ENCODE measurements around the gene UTP4.
A peak's percentile ranks its signal among the peaks of the same experiment; 100 is the strongest.

The UTP4 gene

GRCh38 chr16:69132424-69133252, at the start of gene UTP4, which contains the start of gene CHTF8:
Gene UTP4 (plus strand): TSS chr16:69132649. CDS start chr16:69133460, 811 bp downstream.
Gene CHTF8 (minus strand): TSS chr16:69132588. CDS start chr16:69121458, 11,130 bp downstream.
- DNase-seq: peak; percentile 83

- DNase-seq: no peak
These were observed 49.0 kb upstream of the UTP4 start for GRCh38 chr16:69083306-69083941.

GRCh38 chr16:69084289-69084688, 48.2 kb upstream of the UTP4 start:
- DNase-seq: no peak

- no peak for DNase-seq
These were observed 47.3 kb upstream of the UTP4 start for GRCh38 chr16:69085032-69085695.

- DNase-seq: no peak
These were observed 45.3 kb upstream of the UTP4 start for GRCh38 chr16:69087161-69087581.

GRCh38 chr16:69088684-69089083, 43.8 kb upstream of the UTP4 start:
- DNase-seq: no peak

- no peak for DNase-seq
These were observed 43.1 kb upstream of the UTP4 start for GRCh38 chr16:69089091-69089910.

- DNase-seq: no peak
These were observed 38.5 kb upstream of the UTP4 start for GRCh38 chr16:69093974-69094373.

- DNase-seq: no peak
These were observed 37.9 kb upstream of the UTP4 start for GRCh38 chr16:69094501-69094900.

- DNase-seq: no peak
These were observed 37.3 kb upstream of the UTP4 start for GRCh38 chr16:69095193-69095592.

GRCh38 chr16:69100071-69100691, 32.3 kb upstream of the UTP4 start:
- no peak for DNase-seq

- DNase-seq: peak; percentile 64
These were observed 26.7 kb upstream of the UTP4 start, which contains the start of gene HAS3 for GRCh38 chr16:69105501-69106361. Gene HAS3 (plus strand): TSS chr16:69105653. CDS start chr16:69109396, 3,743 bp downstream.

- no peak for DNase-seq
These were observed 25.7 kb upstream of the UTP4 start for GRCh38 chr16:69106491-69107315.

GRCh38 chr16:69107316-69107962, 25.0 kb upstream of the UTP4 start:
- DNase-seq: peak; percentile 22

- no peak for DNase-seq
These were observed 24.2 kb upstream of the UTP4 start for GRCh38 chr16:69108064-69108904.

GRCh38 chr16:69108905-69109252, 23.6 kb upstream of the UTP4 start:
- DNase-seq: no peak

- DNase-seq: no peak
These were observed 22.8 kb upstream of the UTP4 start for GRCh38 chr16:69109486-69110270.

GRCh38 chr16:69110406-69110805, 22.0 kb upstream of the UTP4 start:
- DNase-seq: no peak

Data from EL (cell line).